NCI-H2196 treated with DMSO at 0.1 percent for 48 hours (cell line): ENCODE data around the gene TPCN1.

Experiments
- DNase-seq: peaks from one replicate; lab custom pipeline; 2025; ENCODE audit not compliant: unreplicated experiment; lab: John Stamatoyannopoulos, UW

TPCN1 gene

GRCh38 chr12:113257564-113257963 lies 36.3 kb downstream of the TPCN1 start:
- DNase-seq, result no peak

GRCh38 chr12:113260127-113260526 lies 38.9 kb downstream of the TPCN1 start:
- no peak for DNase-seq

GRCh38 chr12:113260636-113261300 lies 39.5 kb downstream of the TPCN1 start:
- DNase-seq, result no peak

DNA sequence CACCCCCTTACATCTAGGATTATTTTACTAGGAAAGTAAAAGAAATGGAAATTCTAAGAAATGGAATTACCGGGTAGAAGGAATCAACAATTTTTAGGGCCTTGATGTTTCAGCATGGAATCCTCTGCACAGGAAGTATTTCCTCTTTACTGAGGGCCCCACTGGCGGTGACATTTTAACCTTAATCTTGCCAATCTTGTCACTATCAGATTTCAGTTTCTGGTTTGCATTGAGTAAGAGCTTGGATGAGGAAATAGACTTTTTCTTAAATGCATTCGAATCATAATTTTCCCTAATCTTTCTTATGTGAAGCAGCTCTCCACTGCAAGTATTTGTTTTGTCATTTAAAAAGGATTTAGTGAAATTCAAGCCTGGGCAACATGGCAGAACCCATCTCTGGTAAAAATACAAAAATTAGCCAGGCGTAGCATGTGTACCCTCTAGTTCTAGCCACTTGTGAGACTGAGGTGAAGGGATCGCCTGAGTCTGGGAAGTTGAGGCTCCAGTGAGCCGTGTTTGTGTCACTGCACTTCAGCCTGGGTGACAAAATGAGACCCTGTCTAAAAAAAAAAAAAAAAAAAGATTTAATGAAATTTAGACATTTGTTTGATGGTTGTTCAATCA lies 40.7 kb downstream of the TPCN1 start:
- no peak for DNase-seq

DNA sequence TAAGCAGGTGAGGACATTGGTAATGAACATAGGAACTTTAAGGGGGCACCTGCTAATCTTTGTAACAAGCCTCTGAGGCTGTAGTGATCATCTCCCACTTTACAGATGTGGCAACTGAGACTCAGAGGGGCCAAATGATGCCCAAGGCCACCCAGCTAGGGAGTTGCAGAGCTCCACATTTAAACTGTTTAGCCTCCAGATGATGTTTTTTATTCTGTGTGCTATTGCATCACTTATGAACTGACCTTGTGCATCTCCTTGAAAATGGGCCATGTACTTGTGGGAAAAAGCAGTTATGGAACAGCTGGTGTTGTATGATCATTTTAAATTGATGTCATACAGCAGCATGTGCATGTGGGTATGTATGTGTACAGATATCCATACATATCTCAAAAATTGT lies 41.4 kb downstream of the TPCN1 start:
- no peak for DNase-seq

DNA sequence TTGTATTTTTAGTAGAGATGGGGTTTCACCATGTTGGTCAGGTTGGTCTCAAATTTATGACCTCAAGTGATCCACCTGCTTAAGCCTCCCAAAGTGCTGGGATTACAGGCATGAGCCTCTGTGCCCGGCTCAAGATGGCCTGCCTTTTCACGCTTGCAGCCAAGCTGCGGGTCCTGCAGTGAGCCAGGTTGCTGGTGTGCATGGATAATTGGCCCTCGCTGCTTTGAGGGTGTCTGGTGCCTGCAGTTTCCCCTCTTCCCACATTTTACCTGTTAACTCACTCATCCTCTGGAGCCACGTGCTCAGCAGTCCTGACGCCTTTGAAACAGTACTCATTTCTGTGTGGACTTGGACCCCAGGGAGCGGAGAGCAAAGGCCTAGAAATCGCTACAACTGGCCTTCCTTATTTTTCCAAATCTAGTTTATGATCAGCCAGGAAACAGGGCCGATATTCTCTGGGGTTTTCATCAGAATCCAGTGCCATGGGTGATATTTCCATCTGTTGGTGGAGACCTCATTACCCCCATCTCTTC lies 42.2 kb downstream of the TPCN1 start:
- no peak for DNase-seq

GRCh38 chr12:113266106-113266895 lies 45.0 kb downstream of the TPCN1 start:
- DNase-seq, result no peak

DNA sequence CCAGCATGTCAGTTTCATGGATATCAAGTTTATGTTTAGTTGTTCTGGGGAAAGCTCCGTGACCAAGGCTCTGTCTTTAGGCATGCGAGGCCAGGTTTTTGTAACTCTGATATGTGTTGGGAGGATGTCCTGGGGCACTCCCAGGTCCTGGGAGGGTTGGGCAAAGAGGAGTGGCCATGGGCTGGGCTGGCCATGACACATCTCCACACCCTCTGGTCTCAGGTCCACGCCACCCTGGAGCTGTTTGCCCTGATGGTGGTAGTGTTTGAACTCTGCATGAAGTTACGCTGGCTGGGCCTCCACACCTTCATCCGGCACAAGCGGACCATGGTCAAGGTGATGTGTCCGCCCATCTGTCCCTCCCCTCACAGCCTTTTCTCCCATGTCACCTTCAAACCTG lies 46.4 kb downstream of the TPCN1 start:
- DNase-seq, result no peak

GRCh38 chr12:113268136-113268535 lies 46.9 kb downstream of the TPCN1 start:
- no peak for DNase-seq

GRCh38 chr12:113268621-113269020 lies 47.4 kb downstream of the TPCN1 start:
- DNase-seq, result no peak

- DNase-seq, result no peak
Observed at GRCh38 chr12:113269257-113269943, 48.1 kb downstream of the TPCN1 start.

GRCh38 chr12:113270709-113271009 lies 49.4 kb downstream of the TPCN1 start:
- DNase-seq, result no peak

GRCh38 chr12:113271466-113271852 lies 50.2 kb downstream of the TPCN1 start:
- no peak for DNase-seq

DNA sequence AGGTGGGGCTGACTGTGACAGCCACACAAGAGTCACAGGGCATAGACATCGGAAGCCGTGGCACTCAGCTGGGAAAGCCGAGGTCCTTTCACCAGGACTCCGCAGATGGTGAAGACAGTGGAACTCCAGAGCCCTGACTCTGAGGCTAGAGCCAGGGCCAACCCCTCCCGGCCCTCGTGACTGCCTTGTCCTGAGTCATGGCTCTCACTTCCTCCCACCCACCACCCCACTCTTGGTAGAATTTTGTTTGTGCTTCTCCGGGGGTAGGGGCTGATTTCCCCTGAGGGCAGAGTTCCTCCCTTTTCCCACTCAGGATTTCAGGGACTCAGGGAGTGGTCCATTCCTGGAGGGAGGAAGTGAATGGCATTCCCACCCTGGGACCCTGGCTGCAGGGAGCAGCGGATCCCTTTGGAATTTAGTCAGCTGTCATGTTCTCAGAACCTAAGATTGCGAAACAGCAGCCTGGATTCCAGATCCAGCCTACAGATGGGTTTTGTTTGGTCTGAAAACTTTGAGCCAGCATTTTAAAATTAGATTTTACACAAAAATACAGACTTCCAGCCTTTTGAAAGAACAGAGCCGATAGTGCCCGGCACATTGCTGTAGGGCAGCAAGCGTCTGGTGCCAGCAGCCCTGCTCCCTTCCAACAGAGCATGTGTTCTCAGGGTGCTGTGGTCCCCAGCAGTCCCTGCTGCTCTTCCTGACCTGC lies 50.7 kb downstream of the TPCN1 start:
- DNase-seq, result no peak

DNA sequence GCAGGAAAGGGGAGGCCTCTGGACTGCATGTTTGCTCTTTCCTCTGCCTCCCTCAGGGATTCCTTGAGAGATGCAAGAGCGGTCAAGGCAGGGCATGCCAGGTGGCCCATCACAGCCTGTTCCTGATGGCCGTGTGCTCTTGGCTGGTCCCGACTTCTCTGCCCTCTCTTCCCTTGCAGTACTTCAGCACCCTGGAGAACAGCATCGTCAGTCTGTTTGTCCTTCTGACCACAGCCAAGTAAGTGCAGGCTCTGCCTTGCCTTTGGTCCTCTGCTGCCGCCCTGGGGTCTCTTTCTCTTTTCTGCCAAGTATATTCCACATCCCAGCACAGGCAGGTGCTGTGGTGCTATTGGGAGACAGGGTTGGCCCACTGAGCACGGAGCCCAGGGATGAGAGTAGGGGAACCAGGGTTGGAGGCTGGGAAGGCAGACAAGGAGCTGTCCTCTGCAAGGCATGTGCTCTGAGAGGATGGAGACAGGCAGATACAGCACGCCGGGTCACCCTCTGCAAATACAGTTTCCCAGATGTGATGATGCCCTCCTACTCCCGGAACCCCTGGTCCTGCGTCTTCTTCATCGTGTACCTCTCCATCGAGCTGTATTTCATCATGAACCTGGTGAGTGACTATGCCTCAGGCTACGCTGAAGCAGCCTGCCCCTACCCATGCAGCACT lies 51.9 kb downstream of the TPCN1 start:
- DNase-seq, result no peak

- no peak for DNase-seq
Observed at GRCh38 chr12:113274848-113275247, 53.6 kb downstream of the TPCN1 start.

DNA sequence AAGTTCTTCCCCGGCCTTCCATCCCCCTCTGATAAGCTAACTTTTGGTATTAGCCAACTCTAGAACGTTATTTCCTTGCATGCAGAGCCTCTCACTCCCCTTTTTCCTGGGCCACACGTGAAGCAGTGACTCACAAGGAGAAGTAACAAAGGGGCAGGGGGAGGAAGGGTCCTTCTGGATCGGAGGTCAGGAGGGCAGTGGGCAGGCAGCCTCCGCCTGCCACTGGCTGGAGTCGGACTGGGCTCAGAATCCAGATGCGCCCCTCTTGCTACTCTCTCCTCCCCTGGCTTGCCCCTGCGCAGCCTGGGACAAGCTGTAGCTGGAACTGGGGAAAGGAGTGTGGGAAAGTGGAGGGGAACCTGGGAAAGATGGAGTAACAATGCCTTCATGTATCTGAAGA lies 55.0 kb downstream of the TPCN1 start:
- DNase-seq, result no peak

- DNase-seq, result no peak
Observed at GRCh38 chr12:113276946-113277500, 55.8 kb downstream of the TPCN1 start.

DNA sequence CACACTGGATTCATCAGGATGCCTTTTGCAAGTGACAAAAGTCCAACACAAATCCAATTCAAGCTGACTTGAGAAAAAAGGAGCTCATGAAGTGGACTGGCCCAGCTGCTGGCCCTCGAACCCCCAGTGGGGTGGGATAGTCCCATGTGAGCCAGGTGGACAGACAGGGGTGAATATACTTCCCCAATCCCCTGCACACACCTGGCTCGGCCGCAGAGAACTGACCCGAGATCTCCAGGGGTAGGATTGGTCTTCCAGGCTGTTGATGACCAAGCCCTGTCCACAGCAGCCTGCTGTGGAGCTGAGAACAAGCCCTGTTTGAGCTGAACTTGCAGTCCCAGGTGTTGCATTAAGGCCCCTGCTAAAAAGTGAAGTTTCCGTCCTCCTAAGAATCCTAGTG lies 56.2 kb downstream of the TPCN1 start:
- no peak for DNase-seq

GRCh38 chr12:113278141-113278540 lies 56.9 kb downstream of the TPCN1 start:
- DNase-seq, result no peak
